ENCODE data around the gene CYP4F8.

CYP4F8 gene

GRCh38 chr19:15639596-15639995 is 24.6 kb downstream of the CYP4F8 start:
- no peak overlapping the region for H3K4me3 ChIP-seq (ENCODE audit: control insufficient read depth in 1 of 7, extremely low read depth in 1 of 7, insufficient read depth in 4 of 7, low read depth in 2 of 7, low read length in 6 of 7)
- H3K27me3 ChIP-seq (replicated peaks in 2 of 5; ENCODE audit: control insufficient read depth in 4 of 5, insufficient read depth in 5 of 5, low read length in 4 of 5): peaks cover 0 to 15% (median 2%) of the 10 kb centered on the region in 5 experiments
- no peak overlapping the region for H3K27ac ChIP-seq (ENCODE audit: insufficient read depth in 1 of 2, low read depth in 1 of 2, low read length in 2 of 2, poor library complexity in 1 of 2, severe bottlenecking in 2 of 2)
- CTCF ChIA-PET: no interaction called here
- H3K36me3 ChIP-seq (ENCODE audit: control insufficient read depth in 4 of 4, insufficient read depth in 4 of 4, low read length in 3 of 4): no peaks in the 10 kb centered on the region
- DNase-seq: no peak
- H3K9me3 ChIP-seq (ENCODE audit: control extremely low read depth in 1 of 5, control insufficient read depth in 4 of 5, insufficient read depth in 2 of 5, low read depth in 1 of 5, low read length in 4 of 5): peaks cover 0 to 3% (median 0%) of the 10 kb centered on the region in 5 experiments
- POLR2A ChIA-PET: no interaction called here
- peaks cover 0 to 3% (median under 1%) of the 10 kb centered on the region in 4 experiments for H3K4me1 ChIP-seq (ENCODE audit: control extremely low read depth in 1 of 4, control insufficient read depth in 4 of 4, insufficient read depth in 4 of 4, low read length in 3 of 4)

- Histone ChIP-seq H3K27me3 (replicated peaks in 2 of 5; ENCODE audit: control insufficient read depth in 4 of 5, insufficient read depth in 5 of 5, low read length in 4 of 5) (peaks cover 0 to 10% (median 0%) of the 10 kb centered on the region in 5 experiments), H3K27ac (ENCODE audit: insufficient read depth in 1 of 2, low read depth in 1 of 2, low read length in 2 of 2, poor library complexity in 1 of 2, severe bottlenecking in 2 of 2) (no peak within 1 kb of the TSS), H3K4me3 (ENCODE audit: control insufficient read depth in 1 of 7, extremely low read depth in 1 of 7, insufficient read depth in 4 of 7, low read depth in 2 of 7, low read length in 6 of 7) (no peak within 1 kb of the TSS), H3K9me3 (ENCODE audit: control extremely low read depth in 1 of 5, control insufficient read depth in 4 of 5, insufficient read depth in 2 of 5, low read depth in 1 of 5, low read length in 4 of 5) (peaks cover 0 to 1% (median 0%) of the 10 kb centered on the region in 5 experiments), H3K4me1 (ENCODE audit: control extremely low read depth in 1 of 4, control insufficient read depth in 4 of 4, insufficient read depth in 4 of 4, low read length in 3 of 4) (peaks cover 0 to 2% (median under 1%) of the 10 kb centered on the region in 4 experiments), H3K36me3 (ENCODE audit: control insufficient read depth in 4 of 4, insufficient read depth in 4 of 4, low read length in 3 of 4) (no peaks in the 10 kb centered on the region)
- CTCF ChIA-PET: no interaction called here
- 98% methylated on average over 4 of the region's 6 CpGs for WGBS (ENCODE audit: insufficient coverage)
- DNase-seq: peak in 1 of 3 donors; percentile 24
- POLR2A ChIA-PET: no interaction called here
Observed at GRCh38 chr19:15640294-15640903, 25.4 kb downstream of the CYP4F8 start, which contains the start of gene CYP4F3. Gene CYP4F3, plus strand, starts transcription at chr19:15640897. Its CDS starts 519 bp downstream, at chr19:15641416.

- no peaks in the 10 kb centered on the region for H3K36me3 ChIP-seq (ENCODE audit: control insufficient read depth in 4 of 4, insufficient read depth in 4 of 4, low read length in 3 of 4)
- no peak for DNase-seq
- H3K4me3 ChIP-seq (ENCODE audit: control insufficient read depth in 1 of 7, extremely low read depth in 1 of 7, insufficient read depth in 4 of 7, low read depth in 2 of 7, low read length in 6 of 7): no peak overlapping the region
- H3K27ac ChIP-seq (ENCODE audit: insufficient read depth in 1 of 2, low read depth in 1 of 2, low read length in 2 of 2, poor library complexity in 1 of 2, severe bottlenecking in 2 of 2): no peak overlapping the region
- peaks cover 0 to 9% (median 0%) of the 10 kb centered on the region in 5 experiments for H3K27me3 ChIP-seq (replicated peaks in 2 of 5; ENCODE audit: control insufficient read depth in 4 of 5, insufficient read depth in 5 of 5, low read length in 4 of 5)
- ChIA-PET CTCF (no interaction called here), POLR2A (no interaction called here)
- WGBS (ENCODE audit: insufficient coverage): 77% methylated on average over 7 of the region's 12 CpGs
- peaks cover 0 to 2% (median under 1%) of the 10 kb centered on the region in 4 experiments for H3K4me1 ChIP-seq (ENCODE audit: control extremely low read depth in 1 of 4, control insufficient read depth in 4 of 4, insufficient read depth in 4 of 4, low read length in 3 of 4)
- H3K9me3 ChIP-seq (ENCODE audit: control extremely low read depth in 1 of 5, control insufficient read depth in 4 of 5, insufficient read depth in 2 of 5, low read depth in 1 of 5, low read length in 4 of 5): no peaks in the 10 kb centered on the region
Observed at GRCh38 chr19:15640904-15641597, 26.0 kb downstream of the CYP4F8 start.

GRCh38 chr19:15641901-15642491 is 27.0 kb downstream of the CYP4F8 start:
- CTCF ChIA-PET: no interaction called here
- Histone ChIP-seq H3K36me3 (ENCODE audit: control insufficient read depth in 4 of 4, insufficient read depth in 4 of 4, low read length in 3 of 4) (no peaks in the 10 kb centered on the region), H3K4me1 (ENCODE audit: control extremely low read depth in 1 of 4, control insufficient read depth in 4 of 4, insufficient read depth in 4 of 4, low read length in 3 of 4) (peaks cover 0 to 2% (median under 1%) of the 10 kb centered on the region in 4 experiments), H3K4me3 (ENCODE audit: control insufficient read depth in 1 of 7, extremely low read depth in 1 of 7, insufficient read depth in 4 of 7, low read depth in 2 of 7, low read length in 6 of 7) (no peak overlapping the region), H3K27ac (ENCODE audit: insufficient read depth in 1 of 2, low read depth in 1 of 2, low read length in 2 of 2, poor library complexity in 1 of 2, severe bottlenecking in 2 of 2) (no peak overlapping the region), H3K9me3 (ENCODE audit: control extremely low read depth in 1 of 5, control insufficient read depth in 4 of 5, insufficient read depth in 2 of 5, low read depth in 1 of 5, low read length in 4 of 5) (no peaks in the 10 kb centered on the region), H3K27me3 (replicated peaks in 2 of 5; ENCODE audit: control insufficient read depth in 4 of 5, insufficient read depth in 5 of 5, low read length in 4 of 5) (peaks cover 0 to 7% (median 0%) of the 10 kb centered on the region in 5 experiments)
- POLR2A ChIA-PET: no interaction called here
- WGBS (ENCODE audit: insufficient coverage): 100% methylated on average over 1 of the region's 5 CpGs
- DNase-seq: peak in 2 of 3 donors; percentile 26 to 38

GRCh38 chr19:15642807-15643206 is 27.8 kb downstream of the CYP4F8 start:
- peaks cover 0 to 2% (median under 1%) of the 10 kb centered on the region in 4 experiments for H3K4me1 ChIP-seq (ENCODE audit: control extremely low read depth in 1 of 4, control insufficient read depth in 4 of 4, insufficient read depth in 4 of 4, low read length in 3 of 4)
- peaks cover 0 to 2% (median 0%) of the 10 kb centered on the region in 5 experiments for H3K9me3 ChIP-seq (ENCODE audit: control extremely low read depth in 1 of 5, control insufficient read depth in 4 of 5, insufficient read depth in 2 of 5, low read depth in 1 of 5, low read length in 4 of 5)
- H3K27me3 ChIP-seq (replicated peaks in 2 of 5; ENCODE audit: control insufficient read depth in 4 of 5, insufficient read depth in 5 of 5, low read length in 4 of 5): peaks cover 0 to 7% (median 0%) of the 10 kb centered on the region in 5 experiments
- DNase-seq: no peak
- no peak overlapping the region for H3K4me3 ChIP-seq (ENCODE audit: control insufficient read depth in 1 of 7, extremely low read depth in 1 of 7, insufficient read depth in 4 of 7, low read depth in 2 of 7, low read length in 6 of 7)
- CTCF ChIA-PET: no interaction called here
- POLR2A ChIA-PET: no interaction called here
- no peak overlapping the region for H3K27ac ChIP-seq (ENCODE audit: insufficient read depth in 1 of 2, low read depth in 1 of 2, low read length in 2 of 2, poor library complexity in 1 of 2, severe bottlenecking in 2 of 2)
- no peaks in the 10 kb centered on the region for H3K36me3 ChIP-seq (ENCODE audit: control insufficient read depth in 4 of 4, insufficient read depth in 4 of 4, low read length in 3 of 4)

- CTCF ChIA-PET: no interaction called here
- 83% methylated on average over 3 of the region's 3 CpGs for WGBS (ENCODE audit: insufficient coverage)
Observed at GRCh38 chr19:15643387-15643786, 28.4 kb downstream of the CYP4F8 start.

More at GRCh38 chr19:15643387-15643786, 28.4 kb downstream of the CYP4F8 start:
- DNase-seq: no peak
- peaks cover 0 to 5% (median 0%) of the 10 kb centered on the region in 5 experiments for H3K9me3 ChIP-seq (ENCODE audit: control extremely low read depth in 1 of 5, control insufficient read depth in 4 of 5, insufficient read depth in 2 of 5, low read depth in 1 of 5, low read length in 4 of 5)
- H3K27me3 ChIP-seq (replicated peaks in 2 of 5; ENCODE audit: control insufficient read depth in 4 of 5, insufficient read depth in 5 of 5, low read length in 4 of 5): peaks cover 0 to 5% (median 0%) of the 10 kb centered on the region in 5 experiments
- H3K36me3 ChIP-seq (ENCODE audit: control insufficient read depth in 4 of 4, insufficient read depth in 4 of 4, low read length in 3 of 4): no peaks in the 10 kb centered on the region
- peaks cover 0 to 2% (median under 1%) of the 10 kb centered on the region in 4 experiments for H3K4me1 ChIP-seq (ENCODE audit: control extremely low read depth in 1 of 4, control insufficient read depth in 4 of 4, insufficient read depth in 4 of 4, low read length in 3 of 4)
- H3K27ac ChIP-seq (ENCODE audit: insufficient read depth in 1 of 2, low read depth in 1 of 2, low read length in 2 of 2, poor library complexity in 1 of 2, severe bottlenecking in 2 of 2): no peak overlapping the region
- no peak overlapping the region for H3K4me3 ChIP-seq (ENCODE audit: control insufficient read depth in 1 of 7, extremely low read depth in 1 of 7, insufficient read depth in 4 of 7, low read depth in 2 of 7, low read length in 6 of 7)
- POLR2A ChIA-PET: no interaction called here
